Spleen (tissue), 11 donors: ENCODE data around the gene MED13L. TPM values are rescaled to one million over a fixed set of nuclear protein-coding genes. Genes with fewer than 3 reads are reported as not detected.

ENCODE experiments used
- DNase-seq: peaks from one replicate; pipeline ENCODE4 v3.0.0-alpha.2; 2020
- H3K27ac ChIP-seq, 8 donors: fragments of 200-600 bp; sonication (generic) in 7 of 8; 1 replicate in 4 of 8; 2 replicates in 4 of 8; pipeline versions ENCODE4 v1.5.0 to v1.8.0; 2016 to 2021; ENCODE audit warnings: inconsistent platforms in 4 of 8, mild to moderate bottlenecking in 4 of 8, moderate library complexity in 1 of 8
- H3K27me3 ChIP-seq, 7 donors: fragments of 200-600 bp; sonication (generic) in 6 of 7; replicated peaks in 1 of 7; 1 replicate in 4 of 7; 2 replicates in 3 of 7; pipeline versions ENCODE4 v1.5.0 to v1.8.0; 2016 to 2021; ENCODE audit warnings: inconsistent platforms in 3 of 7, mild to moderate bottlenecking in 1 of 7
- H3K36me3 ChIP-seq, 6 donors: fragments of 200-600 bp; sonication (generic) in 5 of 6; 1 replicate in 4 of 6; 2 replicates in 2 of 6; pipeline versions ENCODE4 v1.5.0 to v1.8.0; 2016 to 2021; ENCODE audit warnings: inconsistent platforms in 2 of 6
- H3K4me1 ChIP-seq, 6 donors: fragments of 200-600 bp; sonication (generic) in 5 of 6; 1 replicate in 3 of 6; 2 replicates in 3 of 6; pipeline versions ENCODE4 v1.5.0 to v1.8.0; 2016 to 2021; ENCODE audit warnings: inconsistent platforms in 3 of 6
- H3K4me3 ChIP-seq, 8 donors: fragments of 200-600 bp; sonication (generic) in 7 of 8; 1 replicate in 4 of 8; 2 replicates in 4 of 8; pipeline versions ENCODE4 v1.5.0 to v1.8.0; 2016 to 2021; ENCODE audit warnings: inconsistent platforms in 4 of 8, mild to moderate bottlenecking in 4 of 8, moderate library complexity in 2 of 8
- H3K9me3 ChIP-seq, 8 donors: fragments of 200-600 bp; sonication (generic) in 7 of 8; 1 replicate in 4 of 8; 2 replicates in 4 of 8; pipeline versions ENCODE4 v1.5.0 to v1.8.0; 2016 to 2021; ENCODE audit warnings: inconsistent platforms in 4 of 8
- CTCF ChIP-seq, 11 experiments: fragments of 200-600 bp in 7 of 11; fragments of 450-650 bp in 4 of 11; sonication (generic) in 4 of 11; IDR thresholded peaks in 8 of 11; conservative IDR thresholded peaks in 3 of 11; 1 replicate in 7 of 11; 2 replicates in 4 of 11; pipeline versions ENCODE4 v1.4.0 to v1.8.0; 2016 to 2021; ENCODE audit warnings: antibody characterized with exemption in 11 of 11, inconsistent platforms in 4 of 11, mild to moderate bottlenecking in 1 of 11
- POLR2A ChIP-seq, 3 donors: fragments of 450-650 bp; IDR thresholded peaks; one replicate each; pipeline ENCODE4 v1.5.1; 2017; ENCODE audit warnings: antibody characterized with exemption in 3 of 3, mild to moderate bottlenecking in 1 of 3
- POLR2AphosphoS5 ChIP-seq, 3 donors: sonication (generic); formaldehyde crosslinking; IDR thresholded peaks; one replicate each; pipeline ENCODE4 v1.5.1; 2017; ENCODE audit warnings: antibody characterized with exemption in 3 of 3
- WGBS, 5 donors: extraction: QIAGEN DNeasy Blood & Tissue Kit in 3 of 5; methylation state at CpG; one replicate each; pipeline versions ENCODE4 v1.1.5 to v1.1.7; 2013 to 2018; 5-methylcytosine and 5-hydroxymethylcytosine counted together
- intact Hi-C: fragments of 100-400 bp; cut with DNase I; formaldehyde crosslinking; loops from one replicate; pipeline ENCODE4 v1.15.0; 2023; ENCODE audit warnings: low total_unique reads
- polyA plus RNA-seq, 3 donors: library from polyadenylated mRNA; stranded (reverse); fragments of 200-250 nt; gene quantifications; one replicate each; pipeline ENCODE4 v1.2.1, GENCODE V29; 2013
- total RNA-seq, 7 donors: library from RNA; depleted of rRNA in 3 of 7; stranded (reverse); fragments of >200 nt in 3 of 7; fragmentation: NEBNext Ultra II Directional in 4 of 7; extraction: Animal tissue kit (Norgen Biotek cat#: 25700) in 4 of 7; gene quantifications; one replicate each; pipeline versions ENCODE4 v1.1.0 to v1.2.1, GENCODE V29; 2016 to 2021
- donor health status: healthy with polysubstance abuse.
- donor health status: DM: no; HTN: no; CAD: no; lungs with moderate emphysema.
- donor health status: DM: no; HTN: no; CAD: no.
- donor health status: Bipolar disorder and iron deficiency.
- donor health status: healthy.
- donor health status: DM: no; HTN: no; CAD: no.
- donor health status: DM: yes; HTN: yes; CAD: no.

MED13L gene
- total and polyA plus RNA-seq, 10 donors = 13.4 to 255 (median 185) TPM

GRCh38 chr12:116062698-116063097 lies 214.8 kb downstream of the MED13L start:
- Histone ChIP-seq H3K36me3 (no peaks in the 10 kb centered on the region), H3K27me3 (no peaks in the 10 kb centered on the region), H3K4me3 (no peak overlapping the region), H3K4me1 (peaks cover 8 to 79% (median 38%) of the 10 kb centered on the region in 6 donors), H3K27ac (peak overlapping the region in 2 of 8 donors; percentile 3 to 34), H3K9me3 (no peaks in the 10 kb centered on the region)
- intact Hi-C loops = loop anchor here (10.0 kb wide), 1 partner anchor 542 kb away; no protein-coding TSS in a partner anchor
- TF ChIP-seq CTCF (IDR thresholded peaks at IDR 0.05 in 8 of 11, conservative IDR thresholded peaks at IDR 0.05 in 3 of 11) (no peak), POLR2A (IDR thresholded peaks at IDR 0.05) (no peak), POLR2AphosphoS5 (IDR thresholded peaks at IDR 0.05) (no peak)
- 92 to 98% (median 97%) methylated on average over 4 of the region's 4 CpGs for WGBS, 5 donors
- DNase-seq = no peak

GRCh38 chr12:116060764-116061163 lies 216.7 kb downstream of the MED13L start:
- no peaks in the 10 kb centered on the region for H3K36me3 ChIP-seq
- no peaks in the 10 kb centered on the region for H3K27me3 ChIP-seq
- peak overlapping the region in 5 of 8 donors; percentile 16 to 62 (median 56) for H3K27ac ChIP-seq
- intact Hi-C loops = loop anchor here (10.0 kb wide), 1 partner anchor 544 kb away; no protein-coding TSS in a partner anchor
- H3K9me3 ChIP-seq = no peaks in the 10 kb centered on the region
- no peak for TF ChIP-seq POLR2A (IDR thresholded peaks at IDR 0.05)
- no peak for TF ChIP-seq POLR2AphosphoS5 (IDR thresholded peaks at IDR 0.05)
- no peak for TF ChIP-seq CTCF (IDR thresholded peaks at IDR 0.05 in 8 of 11, conservative IDR thresholded peaks at IDR 0.05 in 3 of 11)
- peak overlapping the region in 1 of 8 donors; percentile 29 for H3K4me3 ChIP-seq
- 19 to 31% (median 29%) methylated on average over 2 of the region's 2 CpGs for WGBS, 5 donors
- no peak for DNase-seq
- peaks cover 0 to 71% (median 26%) of the 10 kb centered on the region in 6 donors for H3K4me1 ChIP-seq

GRCh38 chr12:116059904-116060303 lies 217.6 kb downstream of the MED13L start:
- TF ChIP-seq POLR2AphosphoS5 (IDR thresholded peaks at IDR 0.05) = no peak
- TF ChIP-seq POLR2A (IDR thresholded peaks at IDR 0.05) = no peak
- TF ChIP-seq CTCF (IDR thresholded peaks at IDR 0.05 in 8 of 11, conservative IDR thresholded peaks at IDR 0.05 in 3 of 11) = no peak
- 91 to 96% (median 94%) methylated on average over 4 of the region's 4 CpGs for WGBS, 5 donors
- H3K4me1 ChIP-seq = peaks cover 0 to 71% (median 18%) of the 10 kb centered on the region in 6 donors
- no peak for DNase-seq
- no peaks in the 10 kb centered on the region for H3K9me3 ChIP-seq
- H3K4me3 ChIP-seq = no peak overlapping the region
- intact Hi-C loops = loop anchor here (10.0 kb wide), 1 partner anchor 545 kb away; no protein-coding TSS in a partner anchor
- no peaks in the 10 kb centered on the region for H3K27me3 ChIP-seq
- H3K27ac ChIP-seq = peak overlapping the region in 2 of 8 donors; percentile 55 to 62
- H3K36me3 ChIP-seq = no peaks in the 10 kb centered on the region

- H3K9me3 ChIP-seq = no peaks in the 10 kb centered on the region
- peaks cover 3 to 78% (median 20%) of the 10 kb centered on the region in 6 donors for H3K4me1 ChIP-seq
- no peaks in the 10 kb centered on the region for H3K27me3 ChIP-seq
- intact Hi-C loops = no loop called here
- H3K27ac ChIP-seq = no peak overlapping the region
- no peak for DNase-seq
- WGBS, 5 donors = 59 to 72% (median 68%) methylated on average over 3 of the region's 3 CpGs
- no peaks in the 10 kb centered on the region for H3K36me3 ChIP-seq
- H3K4me3 ChIP-seq = no peak overlapping the region
- TF ChIP-seq CTCF (IDR thresholded peaks at IDR 0.05 in 8 of 11, conservative IDR thresholded peaks at IDR 0.05 in 3 of 11) (no peak), POLR2A (IDR thresholded peaks at IDR 0.05) (no peak), POLR2AphosphoS5 (IDR thresholded peaks at IDR 0.05) (no peak)
These were observed 218.9 kb downstream of the MED13L start for GRCh38 chr12:116058574-116058973.
